Gastroesophageal sphincter (tissue), 3 donors: ENCODE data around the gene GNAI2.

Source experiments
- EP300 ChIP-seq: sonication (generic); formaldehyde crosslinking; IDR thresholded peaks from one replicate; pipeline ENCODE4 v1.6.1; 2017; ENCODE audit warnings: antibody characterized with exemption, mild to moderate bottlenecking
- POLR2A ChIP-seq, 2 donors: fragments of 450-650 bp; IDR thresholded peaks; one replicate each; pipeline ENCODE4 v1.6.1; 2017; ENCODE audit warnings: antibody characterized with exemption in 2 of 2, mild to moderate bottlenecking in 2 of 2, moderate library complexity in 1 of 2
- TF ChIP-seq, protein P1 (sequence below), 4 experiments: fragments of 200-600 bp in 2 of 4; fragments of 450-650 bp in 2 of 4; sonication (generic) in 1 of 4; IDR thresholded peaks; one replicate each; pipeline ENCODE4 v1.5.1; 2017 to 2019; ENCODE audit warnings: antibody characterized with exemption in 4 of 4, mild to moderate bottlenecking in 2 of 4, moderate library complexity in 2 of 4

DNA sequence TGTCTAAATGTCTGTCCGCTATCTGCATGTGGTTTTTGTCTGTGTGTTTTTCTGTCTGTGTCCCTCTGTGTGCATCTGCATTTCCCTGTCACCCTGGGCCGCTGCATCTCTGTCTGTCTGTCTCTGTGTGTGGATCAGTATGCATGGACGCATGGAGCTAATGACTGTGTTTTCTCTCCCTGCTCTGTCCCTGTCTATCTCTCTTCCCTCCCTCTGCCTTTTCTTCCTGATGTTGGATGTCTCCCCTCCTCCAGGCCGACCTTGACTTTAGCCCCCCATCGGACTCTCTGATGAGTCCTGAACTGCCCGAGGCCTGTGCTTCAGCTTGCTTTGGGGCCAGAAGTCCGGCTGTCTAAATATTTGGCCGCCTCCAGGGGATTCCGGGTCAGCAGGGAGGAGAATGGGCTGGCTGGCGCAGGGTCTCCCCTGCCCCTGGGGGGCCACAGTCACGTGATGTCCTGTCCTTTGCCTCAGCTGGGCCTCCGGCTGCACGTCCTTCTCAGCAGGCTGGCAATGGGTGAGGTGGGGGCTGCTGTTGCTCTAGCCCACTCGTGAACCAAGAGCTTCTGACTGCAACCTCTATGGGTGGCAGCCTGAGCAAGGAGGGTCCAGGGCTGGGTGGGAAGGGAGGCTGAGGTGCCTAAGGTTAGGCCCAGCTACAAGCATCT lies 27.2 kb upstream of the GNAI2 start:
- TF ChIP-seq, protein P1, sequence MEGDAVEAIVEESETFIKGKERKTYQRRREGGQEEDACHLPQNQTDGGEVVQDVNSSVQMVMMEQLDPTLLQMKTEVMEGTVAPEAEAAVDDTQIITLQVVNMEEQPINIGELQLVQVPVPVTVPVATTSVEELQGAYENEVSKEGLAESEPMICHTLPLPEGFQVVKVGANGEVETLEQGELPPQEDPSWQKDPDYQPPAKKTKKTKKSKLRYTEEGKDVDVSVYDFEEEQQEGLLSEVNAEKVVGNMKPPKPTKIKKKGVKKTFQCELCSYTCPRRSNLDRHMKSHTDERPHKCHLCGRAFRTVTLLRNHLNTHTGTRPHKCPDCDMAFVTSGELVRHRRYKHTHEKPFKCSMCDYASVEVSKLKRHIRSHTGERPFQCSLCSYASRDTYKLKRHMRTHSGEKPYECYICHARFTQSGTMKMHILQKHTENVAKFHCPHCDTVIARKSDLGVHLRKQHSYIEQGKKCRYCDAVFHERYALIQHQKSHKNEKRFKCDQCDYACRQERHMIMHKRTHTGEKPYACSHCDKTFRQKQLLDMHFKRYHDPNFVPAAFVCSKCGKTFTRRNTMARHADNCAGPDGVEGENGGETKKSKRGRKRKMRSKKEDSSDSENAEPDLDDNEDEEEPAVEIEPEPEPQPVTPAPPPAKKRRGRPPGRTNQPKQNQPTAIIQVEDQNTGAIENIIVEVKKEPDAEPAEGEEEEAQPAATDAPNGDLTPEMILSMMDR (IDR thresholded peaks at IDR 0.05): no peak
- TF ChIP-seq POLR2A (IDR thresholded peaks at IDR 0.05) (no peak), EP300 (no peak)
